ENCODE data around the gene GARRE1.

- TF ChIP-seq CTCF (IDR thresholded peaks at IDR 0.05) (no peak), POLR2A (IDR thresholded peaks at IDR 0.05) (no peak)
These were observed 15.1 kb downstream of the GARRE1 start for GRCh38 chr19:34269489-34269888.

All from right lobe of liver (tissue), 4 donors.